ENCODE data around the gene CHSY1. TPM values are rescaled to one million over a fixed set of nuclear protein-coding genes. Genes with fewer than 3 reads are reported as not detected.

CHSY1 gene
- total RNA-seq, 1 experiment from 2014 or later, result 59.1 TPM

DNA sequence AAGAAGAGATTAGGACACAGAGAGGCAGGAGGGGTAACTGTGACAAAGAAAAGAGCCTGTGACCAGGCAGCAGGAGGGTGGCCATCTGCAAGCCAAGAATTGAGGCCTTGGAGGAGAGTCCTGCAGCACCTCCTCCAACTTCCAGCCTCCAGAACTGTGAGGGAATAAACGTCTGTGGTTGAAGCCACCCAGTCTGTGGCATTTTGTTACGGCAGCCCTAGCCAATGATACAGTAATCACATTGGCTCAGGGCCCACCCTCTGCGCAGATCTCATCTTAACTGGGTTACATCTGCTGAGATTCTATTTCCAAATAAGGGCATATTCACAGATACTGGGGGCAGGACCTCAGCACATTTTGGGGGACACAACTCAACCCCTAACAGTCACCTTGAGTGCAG, 14.2 kb upstream of the CHSY1 start (continued):
- TF ChIP-seq, protein P1, sequence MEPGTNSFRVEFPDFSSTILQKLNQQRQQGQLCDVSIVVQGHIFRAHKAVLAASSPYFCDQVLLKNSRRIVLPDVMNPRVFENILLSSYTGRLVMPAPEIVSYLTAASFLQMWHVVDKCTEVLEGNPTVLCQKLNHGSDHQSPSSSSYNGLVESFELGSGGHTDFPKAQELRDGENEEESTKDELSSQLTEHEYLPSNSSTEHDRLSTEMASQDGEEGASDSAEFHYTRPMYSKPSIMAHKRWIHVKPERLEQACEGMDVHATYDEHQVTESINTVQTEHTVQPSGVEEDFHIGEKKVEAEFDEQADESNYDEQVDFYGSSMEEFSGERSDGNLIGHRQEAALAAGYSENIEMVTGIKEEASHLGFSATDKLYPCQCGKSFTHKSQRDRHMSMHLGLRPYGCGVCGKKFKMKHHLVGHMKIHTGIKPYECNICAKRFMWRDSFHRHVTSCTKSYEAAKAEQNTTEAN (CRISPR knock-in tag; IDR thresholded peaks at IDR 0.05), result no peak
- TF ChIP-seq AR (CRISPR knock-in tag; IDR thresholded peaks at IDR 0.05) (no peak), PREB (CRISPR knock-in tag; IDR thresholded peaks at IDR 0.05; ENCODE audit: borderline replicate concordance) (no peak), ZNF263 (CRISPR knock-in tag; IDR thresholded peaks at IDR 0.05; ENCODE audit: low read depth) (no peak), EMX1 (CRISPR knock-in tag; IDR thresholded peaks at IDR 0.05) (no peak), NFE2L1 (CRISPR knock-in tag; IDR thresholded peaks at IDR 0.05) (no peak)
- TF ChIP-seq, protein P2, sequence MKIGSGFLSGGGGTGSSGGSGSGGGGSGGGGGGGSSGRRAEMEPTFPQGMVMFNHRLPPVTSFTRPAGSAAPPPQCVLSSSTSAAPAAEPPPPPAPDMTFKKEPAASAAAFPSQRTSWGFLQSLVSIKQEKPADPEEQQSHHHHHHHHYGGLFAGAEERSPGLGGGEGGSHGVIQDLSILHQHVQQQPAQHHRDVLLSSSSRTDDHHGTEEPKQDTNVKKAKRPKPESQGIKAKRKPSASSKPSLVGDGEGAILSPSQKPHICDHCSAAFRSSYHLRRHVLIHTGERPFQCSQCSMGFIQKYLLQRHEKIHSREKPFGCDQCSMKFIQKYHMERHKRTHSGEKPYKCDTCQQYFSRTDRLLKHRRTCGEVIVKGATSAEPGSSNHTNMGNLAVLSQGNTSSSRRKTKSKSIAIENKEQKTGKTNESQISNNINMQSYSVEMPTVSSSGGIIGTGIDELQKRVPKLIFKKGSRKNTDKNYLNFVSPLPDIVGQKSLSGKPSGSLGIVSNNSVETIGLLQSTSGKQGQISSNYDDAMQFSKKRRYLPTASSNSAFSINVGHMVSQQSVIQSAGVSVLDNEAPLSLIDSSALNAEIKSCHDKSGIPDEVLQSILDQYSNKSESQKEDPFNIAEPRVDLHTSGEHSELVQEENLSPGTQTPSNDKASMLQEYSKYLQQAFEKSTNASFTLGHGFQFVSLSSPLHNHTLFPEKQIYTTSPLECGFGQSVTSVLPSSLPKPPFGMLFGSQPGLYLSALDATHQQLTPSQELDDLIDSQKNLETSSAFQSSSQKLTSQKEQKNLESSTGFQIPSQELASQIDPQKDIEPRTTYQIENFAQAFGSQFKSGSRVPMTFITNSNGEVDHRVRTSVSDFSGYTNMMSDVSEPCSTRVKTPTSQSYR (CRISPR knock-in tag; IDR thresholded peaks at IDR 0.05), result no peak

DNA sequence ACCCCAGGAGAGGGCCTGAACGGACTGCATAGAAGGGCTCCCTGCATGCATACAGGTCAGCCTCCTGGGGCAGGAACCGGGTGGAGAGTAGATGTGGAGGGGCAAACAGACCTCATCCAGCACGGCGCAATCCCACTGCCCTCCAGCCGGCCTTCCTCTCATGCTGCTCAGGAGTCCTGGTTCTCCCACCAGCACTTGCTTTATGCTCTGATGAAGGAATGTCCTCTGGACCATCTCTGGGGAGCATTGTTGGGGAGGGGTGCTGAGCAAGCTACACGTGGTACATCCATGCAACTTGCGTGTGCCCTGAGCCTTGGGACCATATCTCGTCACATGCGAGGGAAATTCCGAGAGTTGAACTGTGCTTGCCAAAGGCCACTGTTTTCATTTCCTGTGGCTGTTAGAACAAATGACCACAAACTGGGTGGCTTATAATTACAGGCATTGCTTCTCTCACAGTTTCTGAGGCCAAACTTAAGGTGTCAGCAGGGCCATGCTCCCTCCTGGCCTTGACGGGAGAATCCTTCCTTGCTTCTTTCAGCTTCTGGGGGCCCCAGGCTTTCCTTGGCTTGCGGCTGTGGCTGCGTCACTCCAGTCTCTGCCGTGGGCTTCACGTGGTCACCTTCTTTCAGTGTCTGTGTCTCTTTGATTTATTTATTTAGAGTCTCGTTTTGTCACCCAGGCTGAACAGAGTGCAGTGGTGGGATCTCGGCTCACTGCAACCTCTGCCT, 13.2 kb upstream of the CHSY1 start:
- CTCF ChIA-PET, result no interaction called here
- H3K36me3 Mint-ChIP-seq, result peaks cover 12% of the 10 kb centered on the region
- no peak overlapping the region for H3K27ac Mint-ChIP-seq
- H3K27me3 Mint-ChIP-seq (ENCODE audit: low read depth), result no peaks in the 10 kb centered on the region
- no peak for DNase-seq (ENCODE audit: low spot score)
- H3K4me3 Mint-ChIP-seq, result no peak overlapping the region
- ATAC-seq, result no peak
- peaks cover 11% of the 10 kb centered on the region for H3K4me1 Mint-ChIP-seq
- H3K9me3 Mint-ChIP-seq, result no peaks in the 10 kb centered on the region; the same call in 1 of the 2 replicates
- POLR2A ChIA-PET, result interaction anchor here (0.6 kb wide), 1 partner anchor 11 kb away, joined by 7 read pairs; no protein-coding TSS in a partner anchor
- no peak for TF ChIP-seq SOX15 (CRISPR knock-in tag; IDR thresholded peaks at IDR 0.05)
- TF ChIP-seq, protein P3, sequence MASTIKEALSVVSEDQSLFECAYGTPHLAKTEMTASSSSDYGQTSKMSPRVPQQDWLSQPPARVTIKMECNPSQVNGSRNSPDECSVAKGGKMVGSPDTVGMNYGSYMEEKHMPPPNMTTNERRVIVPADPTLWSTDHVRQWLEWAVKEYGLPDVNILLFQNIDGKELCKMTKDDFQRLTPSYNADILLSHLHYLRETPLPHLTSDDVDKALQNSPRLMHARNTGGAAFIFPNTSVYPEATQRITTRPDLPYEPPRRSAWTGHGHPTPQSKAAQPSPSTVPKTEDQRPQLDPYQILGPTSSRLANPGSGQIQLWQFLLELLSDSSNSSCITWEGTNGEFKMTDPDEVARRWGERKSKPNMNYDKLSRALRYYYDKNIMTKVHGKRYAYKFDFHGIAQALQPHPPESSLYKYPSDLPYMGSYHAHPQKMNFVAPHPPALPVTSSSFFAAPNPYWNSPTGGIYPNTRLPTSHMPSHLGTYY (CRISPR knock-in tag; IDR thresholded peaks at IDR 0.05), result no peak
- TF ChIP-seq NFE2L1 (CRISPR knock-in tag; IDR thresholded peaks at IDR 0.05), result no peak
- no peak for TF ChIP-seq MYBL2 (CRISPR knock-in tag; IDR thresholded peaks at IDR 0.05)
- TF ChIP-seq IRF2 (CRISPR knock-in tag; IDR thresholded peaks at IDR 0.05; ENCODE audit: borderline replicate concordance, low read depth), result no peak
- TF ChIP-seq ATF2 (CRISPR knock-in tag; IDR thresholded peaks at IDR 0.05; ENCODE audit: borderline replicate concordance, low read depth), result no peak
- no peak for TF ChIP-seq CREB1 (CRISPR knock-in tag; IDR thresholded peaks at IDR 0.05)
- TF ChIP-seq ZBTB21 (CRISPR knock-in tag; IDR thresholded peaks at IDR 0.05; ENCODE audit: borderline replicate concordance), result no peak
- TF ChIP-seq, protein P2 (CRISPR knock-in tag; IDR thresholded peaks at IDR 0.05), result no peak
- TF ChIP-seq NFATC4 (CRISPR knock-in tag; IDR thresholded peaks at IDR 0.05), result no peak
- TF ChIP-seq, protein P4, sequence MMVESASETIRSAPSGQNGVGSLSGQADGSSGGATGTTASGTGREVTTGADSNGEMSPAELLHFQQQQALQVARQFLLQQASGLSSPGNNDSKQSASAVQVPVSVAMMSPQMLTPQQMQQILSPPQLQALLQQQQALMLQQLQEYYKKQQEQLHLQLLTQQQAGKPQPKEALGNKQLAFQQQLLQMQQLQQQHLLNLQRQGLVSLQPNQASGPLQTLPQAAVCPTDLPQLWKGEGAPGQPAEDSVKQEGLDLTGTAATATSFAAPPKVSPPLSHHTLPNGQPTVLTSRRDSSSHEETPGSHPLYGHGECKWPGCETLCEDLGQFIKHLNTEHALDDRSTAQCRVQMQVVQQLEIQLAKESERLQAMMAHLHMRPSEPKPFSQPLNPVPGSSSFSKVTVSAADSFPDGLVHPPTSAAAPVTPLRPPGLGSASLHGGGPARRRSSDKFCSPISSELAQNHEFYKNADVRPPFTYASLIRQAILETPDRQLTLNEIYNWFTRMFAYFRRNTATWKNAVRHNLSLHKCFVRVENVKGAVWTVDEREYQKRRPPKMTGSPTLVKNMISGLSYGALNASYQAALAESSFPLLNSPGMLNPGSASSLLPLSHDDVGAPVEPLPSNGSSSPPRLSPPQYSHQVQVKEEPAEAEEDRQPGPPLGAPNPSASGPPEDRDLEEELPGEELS (CRISPR knock-in tag; IDR thresholded peaks at IDR 0.05), result no peak
- TF ChIP-seq FOXP1 (CRISPR knock-in tag; IDR thresholded peaks at IDR 0.05; ENCODE audit: borderline replicate concordance), result no peak
- TF ChIP-seq, protein P5, sequence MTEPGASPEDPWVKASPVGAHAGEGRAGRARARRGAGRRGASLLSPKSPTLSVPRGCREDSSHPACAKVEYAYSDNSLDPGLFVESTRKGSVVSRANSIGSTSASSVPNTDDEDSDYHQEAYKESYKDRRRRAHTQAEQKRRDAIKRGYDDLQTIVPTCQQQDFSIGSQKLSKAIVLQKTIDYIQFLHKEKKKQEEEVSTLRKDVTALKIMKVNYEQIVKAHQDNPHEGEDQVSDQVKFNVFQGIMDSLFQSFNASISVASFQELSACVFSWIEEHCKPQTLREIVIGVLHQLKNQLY (CRISPR knock-in tag; IDR thresholded peaks at IDR 0.05), result no peak

Data from WTC11 (cell line).